NT2/D1 (cell line): ENCODE results near the gene YWHAQ.

Source experiments
- YY1 ChIP-seq: IDR thresholded peaks from 2 replicates; pipeline ENCODE4 v1.6.1; 2011; ENCODE audit not compliant: insufficient read length, insufficient read depth
- ZNF274 ChIP-seq: IDR thresholded peaks from 2 replicates; pipeline ENCODE4 v1.6.1; 2011; ENCODE audit warnings: mild to moderate bottlenecking, low read depth, low read length

DNA sequence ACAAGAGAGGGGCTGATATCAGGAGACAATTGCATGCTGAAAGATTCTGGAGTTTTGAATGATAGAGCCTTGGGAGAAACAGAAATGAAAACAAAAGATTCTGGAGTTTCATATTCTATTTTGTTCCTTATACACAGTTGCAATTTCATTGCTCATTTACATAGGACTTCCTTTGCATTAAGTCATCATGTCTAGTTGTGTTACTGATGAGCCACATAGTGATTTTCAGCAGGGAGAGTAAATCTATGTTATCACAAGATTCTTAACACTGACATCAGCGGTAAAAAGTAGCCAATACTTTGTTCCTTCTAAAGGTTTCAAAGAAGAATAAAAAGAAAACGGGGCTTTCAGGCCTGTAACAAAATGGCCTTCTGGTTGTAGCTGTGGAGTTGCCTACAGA is 82.3 kb downstream of the YWHAQ start:
- TF ChIP-seq YY1 (no peak), ZNF274 (no peak)
